Panc1 (cell line): ENCODE measurements around the gene OR11A1. TPM values are rescaled to one million over a fixed set of nuclear protein-coding genes. Genes with fewer than 3 reads are reported as not detected.

Experiments used
- ATAC-seq: fragments of 200-7000 bp; cut with Tn5 transposase; 2 replicates; pipeline ENCODE4 v1.9.1; 2020; ENCODE audit warnings: mild to moderate bottlenecking, moderate library complexity
- BruUV-seq: library from RNA; stranded (reverse); fragments of 400-500 nt; replicated peaks from 2 replicates; lab custom pipeline; 2021; lab: Mats Ljungman, UMichigan
- CTCF ChIA-PET: fragments of 300-600 bp; sonication (Branson Sonifier 250); formaldehyde crosslinking; loops from one replicate; lab custom pipeline; 2022; ENCODE audit warnings: antibody characterized with exemption; lab: Charles Lee
- POLR2A ChIA-PET: fragments of 300-600 bp; sonication (Branson Sonifier 250); formaldehyde crosslinking; loops from one replicate; lab custom pipeline; 2022; ENCODE audit warnings: antibody characterized with exemption; lab: Charles Lee
- DNase-seq: peaks from one replicate; pipeline ENCODE4 v3.0.0-alpha.2; 2010; ENCODE audit warnings: low read depth, low spot score
- H3K27ac ChIP-seq: 2 replicates; pipeline ENCODE4 v1.5.1; 2011; ENCODE audit warnings: mild to moderate bottlenecking, low read length, inconsistent platforms
- H3K27me3 ChIP-seq: fragments of 200-500 bp; sonication (Bioruptor generic); 2 replicates; pipeline ENCODE4 v1.6.0; 2014; ENCODE audit warnings: low read length, inconsistent platforms; ENCODE audit not compliant: control insufficient read depth, insufficient read depth
- H3K36me3 ChIP-seq: fragments of 200-500 bp; sonication (Bioruptor generic); 2 replicates; pipeline ENCODE4 v1.5.1; 2014; ENCODE audit warnings: inconsistent platforms, mild to moderate bottlenecking, low read length, moderate library complexity; ENCODE audit not compliant: control insufficient read depth, insufficient read depth
- H3K4me1 ChIP-seq: 2 replicates; pipeline ENCODE4 v1.5.1; 2011; ENCODE audit warnings: inconsistent platforms, mild to moderate bottlenecking, low read length, moderate library complexity; ENCODE audit not compliant: control insufficient read depth, insufficient read depth
- H3K4me3 ChIP-seq, 2 experiments: 2 replicates each; pipeline ENCODE4 v1.5.1; 2011 to 2012; ENCODE audit warnings: low read depth in 2 of 2, low read length in 2 of 2, mild to moderate bottlenecking in 2 of 2, inconsistent platforms in 1 of 2, moderate library complexity in 1 of 2
- H3K9me3 ChIP-seq: fragments of 200-500 bp; sonication (Bioruptor generic); 2 replicates; pipeline ENCODE4 v1.5.1; 2014; ENCODE audit warnings: low read depth, mild to moderate bottlenecking, inconsistent platforms, low read length, moderate library complexity; ENCODE audit not compliant: control insufficient read depth, insufficient read depth
- POLR2AphosphoS5 ChIP-seq: IDR thresholded peaks from 2 replicates; pipeline ENCODE4 v1.6.1; 2012; ENCODE audit warnings: mild to moderate bottlenecking, low read depth, low read length, moderate library complexity
- SIN3A ChIP-seq: IDR thresholded peaks from 2 replicates; pipeline ENCODE4 v1.6.1; 2012; ENCODE audit warnings: low read depth, mild to moderate bottlenecking, low read length, moderate library complexity, borderline replicate concordance; ENCODE audit not compliant: insufficient read depth
- TCF7L2 ChIP-seq: IDR thresholded peaks from 2 replicates; pipeline ENCODE4 v1.6.1; 2011; ENCODE audit warnings: mild to moderate bottlenecking, low read depth, low read length, inconsistent platforms
- in situ Hi-C: cut with HindIII; loops from 2 replicates; pipeline ENCODE4 v1.10.0; 2016; ENCODE audit warnings: low sequenced_read_pairs, low pct_unique_long_range_greater_than_20kb
- intact Hi-C: fragments of 100-400 bp; cut with micrococcal nuclease; formaldehyde crosslinking; loops from one replicate; pipeline ENCODE4 v1.10.0; 2022; ENCODE audit not compliant: unreplicated experiment
- total RNA-seq: library from RNA; stranded (reverse); gene quantifications from one replicate; pipeline ENCODE4 v1.2.1, GENCODE V29; 2021; ENCODE audit not compliant: unreplicated experiment
- TF ChIP-seq, protein P1 (sequence below), 2 experiments: IDR thresholded peaks; 2 replicates each; pipeline ENCODE4 v1.6.1; 2011 to 2012; ENCODE audit warnings: low read depth in 2 of 2, control low read depth in 1 of 2, low read length in 1 of 2, mild to moderate bottlenecking in 1 of 2, moderate library complexity in 1 of 2; ENCODE audit not compliant: insufficient read depth in 1 of 2
- TF ChIP-seq, protein P2 (sequence below): fragments of 450-650 bp; IDR thresholded peaks from 2 replicates; pipeline ENCODE4 v1.5.1; 2017; ENCODE audit warnings: mild to moderate bottlenecking

Gene OR11A1
- total RNA-seq, 1 experiment from 2014 or later: not detected

DNA sequence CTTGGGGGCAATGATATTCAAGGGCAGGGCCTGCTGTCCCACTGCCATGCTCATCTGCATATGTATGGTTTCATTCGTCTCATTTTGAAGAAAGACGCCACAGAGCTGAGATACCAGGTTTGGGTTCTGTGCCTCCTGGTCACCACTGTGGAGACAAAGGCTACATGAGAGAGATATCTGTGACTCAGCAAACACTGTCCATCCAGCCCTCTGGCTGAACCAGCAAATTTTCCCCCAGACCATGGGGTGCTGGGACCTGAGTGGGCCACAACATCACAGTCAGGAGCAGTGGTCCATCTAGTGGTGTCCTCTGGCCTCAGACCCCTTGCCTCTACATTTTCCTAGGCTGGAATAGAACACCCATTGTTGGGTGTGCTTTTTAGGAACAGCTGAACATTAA, 30.8 kb upstream of the OR11A1 start, which contains the start of gene MAS1L:
Gene MAS1L (minus strand): TSS at position 297 of the 400 bp plus-strand sequence. CDS start 54 bp downstream, at position 243.
- Histone ChIP-seq H3K36me3 (no peaks in the 10 kb centered on the region), H3K27me3 (no peaks in the 10 kb centered on the region), H3K4me1 (no peaks in the 10 kb centered on the region), H3K4me3 (no peak within 1 kb of the TSS), H3K27ac (no peak within 1 kb of the TSS), H3K9me3 (no peaks in the 10 kb centered on the region)
- TF ChIP-seq TCF7L2 (no peak), POLR2AphosphoS5 (no peak), SIN3A (no peak)
- TF ChIP-seq, protein P1, sequence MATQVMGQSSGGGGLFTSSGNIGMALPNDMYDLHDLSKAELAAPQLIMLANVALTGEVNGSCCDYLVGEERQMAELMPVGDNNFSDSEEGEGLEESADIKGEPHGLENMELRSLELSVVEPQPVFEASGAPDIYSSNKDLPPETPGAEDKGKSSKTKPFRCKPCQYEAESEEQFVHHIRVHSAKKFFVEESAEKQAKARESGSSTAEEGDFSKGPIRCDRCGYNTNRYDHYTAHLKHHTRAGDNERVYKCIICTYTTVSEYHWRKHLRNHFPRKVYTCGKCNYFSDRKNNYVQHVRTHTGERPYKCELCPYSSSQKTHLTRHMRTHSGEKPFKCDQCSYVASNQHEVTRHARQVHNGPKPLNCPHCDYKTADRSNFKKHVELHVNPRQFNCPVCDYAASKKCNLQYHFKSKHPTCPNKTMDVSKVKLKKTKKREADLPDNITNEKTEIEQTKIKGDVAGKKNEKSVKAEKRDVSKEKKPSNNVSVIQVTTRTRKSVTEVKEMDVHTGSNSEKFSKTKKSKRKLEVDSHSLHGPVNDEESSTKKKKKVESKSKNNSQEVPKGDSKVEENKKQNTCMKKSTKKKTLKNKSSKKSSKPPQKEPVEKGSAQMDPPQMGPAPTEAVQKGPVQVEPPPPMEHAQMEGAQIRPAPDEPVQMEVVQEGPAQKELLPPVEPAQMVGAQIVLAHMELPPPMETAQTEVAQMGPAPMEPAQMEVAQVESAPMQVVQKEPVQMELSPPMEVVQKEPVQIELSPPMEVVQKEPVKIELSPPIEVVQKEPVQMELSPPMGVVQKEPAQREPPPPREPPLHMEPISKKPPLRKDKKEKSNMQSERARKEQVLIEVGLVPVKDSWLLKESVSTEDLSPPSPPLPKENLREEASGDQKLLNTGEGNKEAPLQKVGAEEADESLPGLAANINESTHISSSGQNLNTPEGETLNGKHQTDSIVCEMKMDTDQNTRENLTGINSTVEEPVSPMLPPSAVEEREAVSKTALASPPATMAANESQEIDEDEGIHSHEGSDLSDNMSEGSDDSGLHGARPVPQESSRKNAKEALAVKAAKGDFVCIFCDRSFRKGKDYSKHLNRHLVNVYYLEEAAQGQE (IDR thresholded peaks at IDR 0.05; ENCODE audit: insufficient read depth in 1 of 2, low read depth in 2 of 2, low read length in 1 of 2): no peak
- TF ChIP-seq, protein P2, sequence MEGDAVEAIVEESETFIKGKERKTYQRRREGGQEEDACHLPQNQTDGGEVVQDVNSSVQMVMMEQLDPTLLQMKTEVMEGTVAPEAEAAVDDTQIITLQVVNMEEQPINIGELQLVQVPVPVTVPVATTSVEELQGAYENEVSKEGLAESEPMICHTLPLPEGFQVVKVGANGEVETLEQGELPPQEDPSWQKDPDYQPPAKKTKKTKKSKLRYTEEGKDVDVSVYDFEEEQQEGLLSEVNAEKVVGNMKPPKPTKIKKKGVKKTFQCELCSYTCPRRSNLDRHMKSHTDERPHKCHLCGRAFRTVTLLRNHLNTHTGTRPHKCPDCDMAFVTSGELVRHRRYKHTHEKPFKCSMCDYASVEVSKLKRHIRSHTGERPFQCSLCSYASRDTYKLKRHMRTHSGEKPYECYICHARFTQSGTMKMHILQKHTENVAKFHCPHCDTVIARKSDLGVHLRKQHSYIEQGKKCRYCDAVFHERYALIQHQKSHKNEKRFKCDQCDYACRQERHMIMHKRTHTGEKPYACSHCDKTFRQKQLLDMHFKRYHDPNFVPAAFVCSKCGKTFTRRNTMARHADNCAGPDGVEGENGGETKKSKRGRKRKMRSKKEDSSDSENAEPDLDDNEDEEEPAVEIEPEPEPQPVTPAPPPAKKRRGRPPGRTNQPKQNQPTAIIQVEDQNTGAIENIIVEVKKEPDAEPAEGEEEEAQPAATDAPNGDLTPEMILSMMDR: no peak
- DNase-seq (no peak), ATAC-seq (no peak)
- ChIA-PET CTCF (no interaction called here), POLR2A (no interaction called here)
- intact Hi-C loops (no loop called here), in situ Hi-C loops (no loop called here)
- BruUV-seq: no TSS peak

DNA sequence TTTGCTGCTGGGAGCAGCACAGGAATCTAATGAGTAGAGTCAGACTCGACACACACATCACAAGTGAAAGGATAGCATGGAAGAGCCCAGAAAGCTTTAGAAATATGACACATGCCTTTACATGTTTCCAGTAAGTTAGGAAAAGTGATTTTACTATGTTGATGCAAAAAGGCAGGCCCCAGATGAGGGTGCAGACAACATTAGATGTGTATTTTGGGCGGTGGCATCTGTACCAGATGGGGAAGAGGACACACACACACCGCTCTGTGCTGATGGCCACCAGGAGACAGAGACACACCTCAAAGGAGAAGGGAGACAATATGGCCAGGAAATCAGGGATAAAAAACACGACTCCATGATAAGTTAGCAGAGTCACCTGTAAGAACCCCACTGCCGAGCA, 30.3 kb upstream of the OR11A1 start:
- DNase-seq (no peak), ATAC-seq (no peak)
- no peaks in the 10 kb centered on the region for H3K9me3 ChIP-seq
- H3K27ac ChIP-seq: no peak overlapping the region
- in situ Hi-C loops (no loop called here), intact Hi-C loops (no loop called here)
- no peak for TF ChIP-seq POLR2AphosphoS5
- TF ChIP-seq TCF7L2: no peak
- TF ChIP-seq SIN3A: no peak
- TF ChIP-seq, protein P1 (IDR thresholded peaks at IDR 0.05; ENCODE audit: insufficient read depth in 1 of 2, low read depth in 2 of 2, low read length in 1 of 2): no peak
- TF ChIP-seq, protein P2: no peak
- H3K36me3 ChIP-seq: no peaks in the 10 kb centered on the region
- ChIA-PET CTCF (no interaction called here), POLR2A (no interaction called here)
- BruUV-seq: no TSS peak
- H3K4me3 ChIP-seq: no peak overlapping the region
- H3K4me1 ChIP-seq: no peaks in the 10 kb centered on the region
- H3K27me3 ChIP-seq: no peaks in the 10 kb centered on the region
